ENCODE results near the gene RNPS1. TPM values are rescaled to one million over a fixed set of nuclear protein-coding genes. Genes with fewer than 3 reads are reported as not detected.

Gene RNPS1
- total RNA-seq, 8 experiments from 2014 or later = 108 to 257 (median 163) TPM

DNA sequence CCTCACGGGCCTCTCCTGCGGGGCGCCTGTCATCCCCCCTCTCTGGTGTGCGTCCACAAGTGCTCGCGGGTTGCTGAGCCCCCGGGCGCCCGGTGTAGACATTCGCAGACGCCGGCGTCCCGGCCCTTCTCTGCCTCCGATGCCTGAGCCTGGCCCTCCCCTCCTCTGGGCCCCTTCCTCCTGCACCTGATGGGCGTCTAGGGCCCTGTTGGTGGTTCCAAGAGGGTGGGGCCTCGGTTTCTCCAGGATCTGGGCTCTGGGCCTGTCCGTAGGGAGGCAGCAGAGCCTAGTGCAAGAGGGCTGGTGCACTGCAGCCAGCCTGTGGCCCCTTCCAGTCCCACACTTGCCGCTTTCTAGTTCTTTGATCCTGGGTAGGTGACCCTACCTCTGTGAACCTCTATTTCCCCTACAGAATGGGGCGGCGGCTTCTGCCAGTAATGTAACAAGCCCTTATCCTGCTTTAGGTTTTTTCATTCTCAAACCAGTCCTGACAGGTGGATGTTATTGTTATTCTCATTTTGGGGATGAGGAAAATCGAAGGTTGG lies 43.9 kb downstream of the RNPS1 start:
- Histone ChIP-seq H3K27ac (peak overlapping the region; percentile 80 to 91), H3K4me3 (peak overlapping the region; percentile 70 to 92 (median 77)), H3K4me1 (replicated peaks in 1 of 2) (peaks cover 10 to 11% of the 10 kb centered on the region in 2 donors)
- ATAC-seq (replicated peaks in 6 of 8) = peak in 3 of 8 experiments; percentile 23 to 45 (median 36)
- in situ Hi-C loops (cut with MboI; ENCODE audit: low pct_unique_long_range_greater_than_20kb in 2 of 9, low sequenced_read_pairs in 9 of 9, unreplicated experiment in 9 of 9) = no loop called here
- 0 to 31% (median 13%) methylated on average over 2 to 6 of the region's 22 CpGs; no CpG with 5 or more reads in 6 of the 10 experiments for WGBS, 10 experiments

DNA sequence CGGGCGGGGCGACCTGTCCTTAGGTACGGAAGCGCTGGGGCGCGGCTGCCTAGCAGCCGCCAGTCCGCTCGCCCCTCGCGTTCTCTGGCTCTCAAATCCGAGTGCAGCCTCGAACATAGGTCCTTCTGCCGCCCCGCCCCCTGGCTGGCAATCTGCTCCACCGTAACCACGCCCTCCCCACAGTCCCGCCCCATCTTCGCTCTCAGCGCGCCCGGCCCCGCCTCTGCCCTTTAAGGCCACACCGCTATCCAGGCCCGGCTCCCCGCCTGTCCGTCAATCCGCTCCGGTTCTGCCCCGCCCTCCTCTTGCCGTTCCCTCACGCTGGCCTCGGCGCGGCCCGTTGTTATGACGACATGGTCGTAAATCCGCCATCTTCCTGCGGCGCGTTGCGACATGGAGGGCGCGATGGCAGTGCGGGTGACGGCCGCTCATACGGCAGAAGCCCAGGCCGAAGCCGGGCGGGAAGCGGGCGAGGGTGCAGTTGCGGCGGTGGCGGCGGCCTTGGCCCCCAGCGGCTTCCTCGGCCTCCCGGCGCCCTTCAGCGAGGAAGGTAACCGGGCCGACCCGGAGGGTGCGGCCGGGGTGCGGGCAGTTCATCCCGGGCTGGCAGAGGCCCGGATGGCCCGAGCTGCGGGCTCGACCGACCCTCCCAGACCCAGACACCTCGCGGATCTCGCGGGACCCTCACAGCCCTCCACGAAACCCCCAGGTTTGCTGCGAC lies 44.5 kb downstream of the RNPS1 start, which contains the start of gene E4F1:
E4F1 (plus strand) TSS at position 371 of the 721 bp plus-strand sequence; CDS start at position 394, 23 bp downstream.
- Histone ChIP-seq H3K4me1 (replicated peaks in 1 of 2) (peaks cover 10 to 11% of the 10 kb centered on the region in 2 donors), H3K4me3 (peak within 1 kb of the TSS; percentile 70 to 92 (median 77)), H3K27ac (peak within 1 kb of the TSS; percentile 80 to 91)
- ATAC-seq (replicated peaks in 6 of 8) = peak; percentile 93 to 98 (median 96)
- WGBS, 10 experiments = 0 to 2% methylated on average over 5 to 13 of the region's 82 CpGs; no CpG with 5 or more reads in 8 of the 10 experiments
- in situ Hi-C loops (cut with MboI; ENCODE audit: low pct_unique_long_range_greater_than_20kb in 2 of 9, low sequenced_read_pairs in 9 of 9, unreplicated experiment in 9 of 9) = no loop called here

DNA sequence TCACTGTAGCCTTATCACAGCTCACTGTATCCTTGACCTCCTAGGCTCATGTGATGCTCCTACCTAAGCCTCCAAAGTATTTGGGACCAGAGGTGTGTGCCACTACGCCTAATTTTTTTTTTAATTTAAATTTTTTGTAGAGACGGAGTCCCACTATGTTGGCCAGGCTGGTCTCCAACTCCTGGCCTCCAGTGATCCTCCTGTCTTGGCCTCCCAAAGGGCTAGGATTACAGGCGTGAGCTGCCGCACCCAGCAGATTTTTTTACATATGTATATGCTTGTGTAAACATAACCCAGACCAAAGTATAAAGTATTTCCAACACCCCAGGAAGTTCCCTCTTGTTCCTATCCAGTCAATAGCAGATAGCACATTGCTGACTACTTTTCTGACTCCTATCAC lies 51.6 kb downstream of the RNPS1 start:
- Histone ChIP-seq H3K4me1 (replicated peaks in 1 of 2) (peaks cover 14 to 17% of the 10 kb centered on the region in 2 donors), H3K27ac (peak overlapping the region in 1 of 2 donors; percentile 91), H3K4me3 (no peak overlapping the region)
- in situ Hi-C loops (cut with MboI; ENCODE audit: low pct_unique_long_range_greater_than_20kb in 2 of 9, low sequenced_read_pairs in 9 of 9, unreplicated experiment in 9 of 9) = no loop called here
- 82 to 100% (median 92%) methylated on average over 1 to 4 of the region's 4 CpGs; no CpG with 5 or more reads in 5 of the 10 experiments for WGBS, 10 experiments
- ATAC-seq (replicated peaks in 6 of 8) = no peak

DNA sequence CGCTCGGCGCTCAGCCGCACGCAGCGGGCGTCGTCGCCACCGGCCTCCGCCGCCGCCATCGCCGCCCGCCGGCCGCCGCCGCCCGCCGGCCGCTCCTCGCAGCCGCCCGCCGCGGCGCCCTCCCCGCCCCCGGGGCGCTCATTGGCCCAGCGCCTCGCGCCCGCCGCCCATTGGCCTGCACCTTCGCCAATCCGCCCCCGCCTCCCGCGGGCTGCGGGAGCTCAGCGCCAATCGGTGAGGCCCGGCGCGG lies 53.3 kb downstream of the RNPS1 start, which contains the start of gene PGP:
PGP (minus strand) TSS at position 122 of the 250 bp plus-strand sequence; CDS start at position 59, 63 bp downstream.
- H3K4me3 ChIP-seq = peak within 1 kb of the TSS; percentile 52 to 82 (median 54)
- H3K27ac ChIP-seq = peak within 1 kb of the TSS; percentile 85 to 91
- peak in 3 of 8 experiments; percentile 80 to 83 (median 81) for ATAC-seq (replicated peaks in 6 of 8)
- in situ Hi-C loops (cut with MboI; ENCODE audit: low pct_unique_long_range_greater_than_20kb in 2 of 9, low sequenced_read_pairs in 9 of 9, unreplicated experiment in 9 of 9) = no loop called here
- H3K4me1 ChIP-seq (replicated peaks in 1 of 2) = peaks cover 14 to 17% of the 10 kb centered on the region in 2 donors
- WGBS, 10 experiments = no CpG with 5 or more reads among the region's 48 CpGs

DNA sequence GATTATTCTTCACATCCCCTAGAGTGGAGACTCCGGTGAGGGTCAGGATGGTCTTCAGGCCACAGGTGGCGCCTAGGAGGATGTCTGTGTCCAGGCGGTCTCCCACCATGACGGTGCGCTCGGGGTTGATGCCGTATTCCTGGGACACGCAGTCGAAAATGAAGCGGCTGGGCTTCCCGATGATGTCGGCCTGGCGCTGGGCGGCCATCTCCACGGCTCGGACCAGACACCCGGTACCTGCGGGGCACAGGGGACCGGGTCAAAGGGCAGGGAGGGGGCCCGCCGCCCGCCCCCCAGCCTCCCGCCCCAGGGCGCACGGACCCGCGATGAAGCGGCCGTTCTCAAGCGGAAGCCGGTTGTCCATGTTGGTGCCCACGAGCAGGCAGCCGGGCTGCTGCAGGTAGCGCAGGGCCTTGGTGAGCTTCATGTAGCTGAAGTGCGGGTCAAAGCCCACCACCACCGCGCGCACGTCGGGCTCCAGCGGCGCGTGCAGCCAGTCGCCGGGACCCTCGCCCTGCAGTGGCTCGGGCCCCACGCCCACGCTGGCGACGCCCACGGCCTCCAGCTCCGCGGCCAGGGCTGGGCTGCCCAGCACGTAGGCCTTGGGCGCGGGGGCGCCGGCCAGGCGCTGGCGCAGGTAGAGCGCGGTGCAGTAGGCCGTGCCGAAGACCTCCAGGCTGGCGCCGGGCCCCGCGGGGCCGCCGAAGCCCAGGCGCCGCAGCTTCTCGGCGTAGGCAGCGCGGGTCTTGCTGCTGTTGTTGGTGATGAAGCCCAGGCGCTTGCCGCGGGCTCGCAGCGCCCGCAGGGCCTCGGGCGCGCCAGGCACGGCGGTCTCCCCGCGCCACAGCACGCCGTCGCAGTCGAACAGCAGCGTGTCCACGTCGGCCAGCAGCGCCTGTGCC lies 53.9 kb downstream of the RNPS1 start:
- in situ Hi-C loops (cut with MboI; ENCODE audit: low pct_unique_long_range_greater_than_20kb in 2 of 9, low sequenced_read_pairs in 9 of 9, unreplicated experiment in 9 of 9) = no loop called here
- H3K4me1 ChIP-seq (replicated peaks in 1 of 2) = peaks cover 14 to 17% of the 10 kb centered on the region in 2 donors
- ATAC-seq (replicated peaks in 6 of 8) = peak in 3 of 8 experiments; percentile 0 to 1 (median 1)
- H3K27ac ChIP-seq = peak overlapping the region; percentile 58 to 70
- WGBS, 10 experiments = 0 to 8% (median 3%) methylated on average over 3 to 33 of the region's 98 CpGs; no CpG with 5 or more reads in 5 of the 10 experiments
- peak overlapping the region; percentile 49 to 82 (median 54) for H3K4me3 ChIP-seq

DNA sequence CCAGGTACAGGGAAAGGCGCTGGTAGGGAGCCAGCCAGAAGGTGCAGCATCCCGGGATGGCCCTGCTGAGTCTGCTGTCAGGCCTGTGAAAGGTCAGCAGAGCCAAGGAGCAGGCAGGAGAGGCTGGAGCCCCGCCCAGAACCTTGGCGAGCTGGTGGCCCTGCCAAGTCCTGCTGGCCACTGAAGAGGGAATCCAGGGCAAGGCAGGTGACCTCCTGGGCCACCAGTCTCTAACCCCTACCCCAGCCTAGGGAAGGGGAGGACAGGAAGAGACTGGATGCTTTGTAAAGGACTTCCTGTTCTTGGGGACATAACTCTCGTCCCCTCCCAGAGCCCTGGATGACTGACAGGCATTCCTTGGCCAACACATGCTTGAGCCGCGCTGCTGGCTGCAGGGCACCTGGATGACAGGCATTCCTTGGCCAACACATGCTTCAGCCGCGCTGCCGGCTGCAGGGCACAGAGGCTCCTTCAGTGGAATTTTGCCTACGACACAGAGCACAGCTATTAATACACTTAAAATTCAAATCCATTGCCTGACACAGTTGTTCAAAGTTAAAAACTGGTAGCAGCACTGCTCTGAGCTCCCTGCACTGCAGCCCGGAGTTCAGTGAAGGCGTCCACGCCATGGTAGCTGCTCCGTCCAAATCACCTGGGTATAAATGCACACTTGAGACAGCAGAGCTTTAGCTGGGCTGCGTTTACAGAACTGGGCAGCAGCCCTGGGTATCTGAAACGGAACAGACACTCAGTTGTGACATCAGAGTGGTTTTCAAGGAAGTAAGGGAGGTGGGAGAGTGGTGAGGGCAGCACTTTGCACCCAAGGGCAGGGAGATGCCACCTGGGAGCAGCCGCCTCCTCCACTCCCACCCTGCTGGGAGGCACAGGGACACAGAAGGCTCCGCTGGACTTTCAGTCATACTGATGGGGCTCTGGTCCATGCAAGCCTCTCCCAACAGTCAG lies 55.3 kb downstream of the RNPS1 start:
- ATAC-seq (replicated peaks in 6 of 8) = no peak
- H3K4me3 ChIP-seq = peak overlapping the region; percentile 49 to 82 (median 54)
- 10 to 100% (median 75%) methylated on average over 1 to 7 of the region's 19 CpGs; no CpG with 5 or more reads in 1 of the 10 experiments for WGBS, 10 experiments
- peaks cover 14 to 17% of the 10 kb centered on the region in 2 donors for H3K4me1 ChIP-seq (replicated peaks in 1 of 2)
- in situ Hi-C loops (cut with MboI; ENCODE audit: low pct_unique_long_range_greater_than_20kb in 2 of 9, low sequenced_read_pairs in 9 of 9, unreplicated experiment in 9 of 9) = no loop called here
- no peak overlapping the region for H3K27ac ChIP-seq

DNA sequence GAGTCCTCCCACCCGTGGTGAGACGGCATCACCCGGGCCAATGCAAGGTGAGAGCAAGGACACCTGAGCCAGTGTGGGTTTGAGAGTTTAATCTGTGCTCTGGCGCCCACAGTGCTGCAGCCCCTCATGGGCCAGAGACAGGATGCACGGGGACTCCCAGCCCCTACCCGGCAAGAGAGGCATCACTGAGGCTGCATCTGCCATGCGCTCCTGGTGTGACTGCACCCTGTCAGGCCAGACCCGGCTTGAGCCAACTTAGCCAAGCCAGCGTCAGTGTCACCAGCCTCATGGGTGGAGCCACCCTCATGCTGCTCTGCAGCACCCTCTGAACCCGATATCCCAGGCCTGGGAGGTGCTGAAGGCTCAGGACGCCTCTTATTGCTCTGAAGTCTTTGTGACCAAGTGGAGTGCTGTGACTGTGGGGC lies 56.0 kb downstream of the RNPS1 start:
- in situ Hi-C loops (cut with MboI; ENCODE audit: low pct_unique_long_range_greater_than_20kb in 2 of 9, low sequenced_read_pairs in 9 of 9, unreplicated experiment in 9 of 9) = no loop called here
- WGBS, 10 experiments = 40 to 100% (median 80%) methylated on average over 1 to 4 of the region's 11 CpGs; no CpG with 5 or more reads in 4 of the 10 experiments
- Histone ChIP-seq H3K27ac (no peak overlapping the region), H3K4me1 (replicated peaks in 1 of 2) (peaks cover 14 to 17% of the 10 kb centered on the region in 2 donors), H3K4me3 (no peak overlapping the region)
- no peak for ATAC-seq (replicated peaks in 6 of 8)

DNA sequence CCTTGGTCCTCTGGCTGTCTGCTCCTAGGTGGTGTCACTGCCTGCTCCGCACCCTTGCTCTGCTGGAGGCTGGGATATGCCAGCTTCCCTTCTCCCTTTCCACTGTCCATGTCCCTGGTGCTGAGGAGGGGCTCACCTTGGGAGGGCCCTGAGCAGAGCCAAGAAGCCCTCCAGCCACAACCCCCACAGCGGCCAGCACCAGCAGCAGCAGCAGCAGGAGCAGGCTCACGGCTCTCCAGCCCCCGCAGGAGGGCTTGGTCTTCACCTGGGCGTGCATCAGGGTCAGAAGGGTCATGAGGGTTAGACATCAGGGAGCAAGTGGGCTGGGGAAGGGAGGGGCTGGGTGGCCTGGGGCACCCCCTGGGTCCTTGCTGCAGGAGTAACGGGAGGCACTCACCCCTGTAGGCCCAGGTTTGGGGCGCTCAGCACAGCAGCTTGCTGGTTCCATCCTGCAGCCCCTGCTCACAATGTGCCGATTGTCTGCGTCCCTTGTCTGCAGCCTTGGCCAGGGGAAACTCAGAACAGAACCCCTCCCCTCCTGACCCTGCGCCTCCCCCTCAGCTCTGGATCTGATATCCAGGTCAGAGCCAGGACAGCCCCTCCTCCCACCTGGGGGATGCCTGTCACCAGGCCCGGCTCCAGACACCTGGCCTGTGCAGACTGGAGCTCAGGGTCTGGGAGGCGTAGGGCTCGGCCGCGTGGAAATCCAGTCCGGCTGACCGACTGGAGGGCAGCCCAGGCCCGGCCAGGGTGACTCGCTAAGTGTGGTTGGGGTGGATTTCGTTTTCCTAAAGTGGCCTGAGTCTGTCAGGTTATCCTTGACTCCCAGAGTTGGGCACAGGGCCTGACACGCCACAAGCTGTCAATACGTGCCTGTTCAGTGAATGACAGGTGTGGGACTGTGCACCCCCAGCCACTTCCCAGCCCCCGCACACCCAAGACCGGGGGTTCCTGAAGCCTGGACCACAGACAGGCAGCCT lies 57.2 kb downstream of the RNPS1 start, which contains the start of gene BRICD5:
BRICD5 (minus strand) TSS at position 478 of the 980 bp plus-strand sequence; CDS start at position 448, 30 bp downstream.
- peaks cover 20 to 21% of the 10 kb centered on the region in 2 donors for H3K4me1 ChIP-seq (replicated peaks in 1 of 2)
- no peak within 1 kb of the TSS for H3K27ac ChIP-seq
- H3K4me3 ChIP-seq = no peak within 1 kb of the TSS
- WGBS, 10 experiments = 60 to 69% methylated on average over 2 to 6 of the region's 24 CpGs; no CpG with 5 or more reads in 8 of the 10 experiments
- in situ Hi-C loops (cut with MboI; ENCODE audit: low pct_unique_long_range_greater_than_20kb in 2 of 9, low sequenced_read_pairs in 9 of 9, unreplicated experiment in 9 of 9) = no loop called here
- no peak for ATAC-seq (replicated peaks in 6 of 8)

DNA sequence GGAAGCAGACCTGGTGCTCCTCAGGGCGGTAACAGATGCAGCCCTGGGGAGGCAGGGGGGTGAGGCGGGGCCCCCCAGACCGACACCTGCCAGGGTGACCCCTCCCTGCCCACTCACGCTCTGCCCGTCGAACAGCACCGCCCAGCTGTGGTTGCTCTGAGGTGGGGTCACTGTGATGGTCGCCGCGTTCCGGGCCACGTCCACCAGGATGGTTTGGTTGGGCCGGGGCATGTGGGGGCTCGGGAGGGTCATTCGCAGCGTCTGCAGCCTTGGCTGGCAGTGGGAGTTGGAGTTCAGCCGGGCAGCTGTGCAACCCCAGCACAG lies 58.0 kb downstream of the RNPS1 start:
- in situ Hi-C loops (cut with MboI; ENCODE audit: low pct_unique_long_range_greater_than_20kb in 2 of 9, low sequenced_read_pairs in 9 of 9, unreplicated experiment in 9 of 9) = no loop called here
- ATAC-seq (replicated peaks in 6 of 8) = no peak
- WGBS, 10 experiments = 95% methylated on average over 4 of the region's 17 CpGs; no CpG with 5 or more reads in 9 of the 10 experiments
- Histone ChIP-seq H3K4me3 (no peak overlapping the region), H3K27ac (no peak overlapping the region), H3K4me1 (replicated peaks in 1 of 2) (peaks cover 19 to 21% of the 10 kb centered on the region in 2 donors)

DNA sequence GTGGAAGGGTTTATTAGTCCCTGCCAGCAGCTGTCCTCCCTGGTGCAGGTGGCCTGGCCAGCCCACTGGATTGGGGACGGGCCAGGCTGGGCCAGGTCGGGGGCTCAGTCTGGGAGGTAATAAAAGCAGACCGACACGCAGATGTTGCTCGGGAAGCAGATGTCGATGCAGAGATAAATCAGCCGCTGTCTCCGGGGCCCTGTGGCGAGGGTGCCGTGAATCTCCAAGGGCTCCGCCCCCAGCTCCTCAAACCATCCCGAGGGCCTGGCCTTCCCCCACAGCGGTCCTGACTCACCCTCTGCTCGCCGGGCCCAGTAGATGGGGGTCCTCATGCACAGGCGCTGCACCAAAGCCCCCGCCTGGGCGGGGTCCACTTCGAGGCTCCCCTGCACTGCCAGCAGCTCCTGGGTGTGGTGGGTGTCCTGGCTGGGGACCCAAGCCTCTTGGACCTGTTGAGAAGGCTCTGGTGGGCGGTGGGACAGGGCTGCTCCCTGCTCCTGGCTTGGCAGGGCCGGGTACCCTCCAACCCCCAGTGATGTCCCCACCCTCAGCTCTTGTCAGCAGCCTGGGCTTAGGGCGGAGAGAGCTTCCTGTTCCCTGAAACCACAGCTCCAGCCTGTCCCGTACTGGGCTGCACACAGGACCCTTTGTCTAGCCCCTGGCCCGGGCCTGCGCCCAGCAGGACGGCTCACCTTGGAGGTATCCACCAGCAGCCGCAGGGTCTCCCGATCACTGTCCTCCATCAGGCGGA lies 58.5 kb downstream of the RNPS1 start:
- Histone ChIP-seq H3K4me1 (replicated peaks in 1 of 2) (peaks cover 22 to 23% of the 10 kb centered on the region in 2 donors), H3K27ac (no peak overlapping the region), H3K4me3 (no peak overlapping the region)
- in situ Hi-C loops (cut with MboI; ENCODE audit: low pct_unique_long_range_greater_than_20kb in 2 of 9, low sequenced_read_pairs in 9 of 9, unreplicated experiment in 9 of 9) = no loop called here
- peak in 2 of 8 experiments; percentile 8 to 12 for ATAC-seq (replicated peaks in 6 of 8)
- WGBS, 10 experiments = 40 to 81% (median 77%) methylated on average over 1 to 5 of the region's 29 CpGs; no CpG with 5 or more reads in 4 of the 10 experiments
